K562 (cell line): ENCODE measurements around the gene CSNK1D. TPM values are rescaled to one million over a fixed set of nuclear protein-coding genes. Genes with fewer than 3 reads are reported as not detected.
A peak's percentile ranks its signal among the peaks of the same experiment; 100 is the strongest.

ENCODE experiments used
- COPS2 ChIP-seq: fragments of 450-650 bp; conservative IDR thresholded peaks from 2 replicates; pipeline ENCODE4 v1.6.1; 2016; ENCODE audit warnings: mild to moderate bottlenecking, moderate library complexity
- ELF1 ChIP-seq: fragments of 200-800 bp; sonication (Bioruptor generic); IDR thresholded peaks from 2 replicates; pipeline ENCODE4 v1.6.1; 2016; ENCODE audit warnings: missing genetic modification characterization, missing compliant biosample characterization
- GATAD2B ChIP-seq: fragments of 450-650 bp; IDR thresholded peaks from 2 replicates; pipeline ENCODE4 v1.6.1; 2017; ENCODE audit warnings: mild to moderate bottlenecking, borderline replicate concordance
- HDGF ChIP-seq: fragments of 450-650 bp; IDR thresholded peaks from 2 replicates; pipeline ENCODE4 v1.6.1; 2016
- KDM1A ChIP-seq, 2 experiments: fragments of 450-650 bp; IDR thresholded peaks; 2 replicates each; pipeline ENCODE4 v1.6.1; 2016; ENCODE audit warnings: mild to moderate bottlenecking in 2 of 2
- MAZ ChIP-seq, 2 experiments: fragments of 450-650 bp in 1 of 2; sonication (generic) in 1 of 2; formaldehyde crosslinking; IDR thresholded peaks in 1 of 2; conservative IDR thresholded peaks in 1 of 2; 2 replicates each; pipeline versions ENCODE4 v1.4.0 to v1.5.0; 2020; ENCODE audit warnings: mild to moderate bottlenecking in 1 of 2, missing genetic modification reagents in 1 of 2
- MEIS2 ChIP-seq: fragments of 450-650 bp; IDR thresholded peaks from 2 replicates; pipeline ENCODE4 v1.6.1; 2014; ENCODE audit warnings: mild to moderate bottlenecking; ENCODE audit not compliant: partially characterized antibody
- NCOR1 ChIP-seq: fragments of 450-650 bp; IDR thresholded peaks from 2 replicates; pipeline ENCODE4 v1.6.1; 2016; ENCODE audit warnings: mild to moderate bottlenecking, moderate library complexity
- NFRKB ChIP-seq: fragments of 450-650 bp; IDR thresholded peaks from 2 replicates; pipeline ENCODE4 v1.6.1; 2016; ENCODE audit warnings: low read depth
- POU5F1 ChIP-seq: fragments of 150-350 bp; IDR thresholded peaks from 2 replicates; pipeline ENCODE4 v1.6.1; 2014; ENCODE audit warnings: borderline replicate concordance, low read length, low read depth, mild to moderate bottlenecking; ENCODE audit not compliant: partially characterized antibody
- RFX5 ChIP-seq: IDR thresholded peaks from 2 replicates; pipeline ENCODE4 v1.6.1; 2011; ENCODE audit warnings: low read depth, mild to moderate bottlenecking, improper control_type of control experiment, low read length
- SAP30 ChIP-seq: fragments of 200-600 bp; sonication (generic); IDR thresholded peaks from 2 replicates; pipeline ENCODE4 v1.6.1; 2012; ENCODE audit warnings: borderline replicate concordance, low read depth, mild to moderate bottlenecking, moderate library complexity, low read length, control low read depth, inconsistent platforms; ENCODE audit not compliant: insufficient read depth, poor library complexity, severe bottlenecking
- SIN3A ChIP-seq, 2 experiments: fragments of 150-350 bp in 1 of 2; IDR thresholded peaks; 2 replicates each; pipeline ENCODE4 v1.6.1; 2011 to 2016; ENCODE audit warnings: borderline replicate concordance in 2 of 2, low read depth in 2 of 2, low read length in 2 of 2, mild to moderate bottlenecking in 2 of 2, moderate library complexity in 2 of 2; ENCODE audit not compliant: control insufficient read depth in 1 of 2
- SMARCA5 ChIP-seq: fragments of 450-650 bp; IDR thresholded peaks from 2 replicates; pipeline ENCODE4 v1.6.1; 2016
- TAF1 ChIP-seq: IDR thresholded peaks from 2 replicates; pipeline ENCODE4 v1.6.1; 2011; ENCODE audit warnings: mild to moderate bottlenecking, low read length, moderate library complexity; ENCODE audit not compliant: insufficient read depth, control insufficient read depth, severe bottlenecking; ENCODE audit errors: extremely low read depth
- TCF7 ChIP-seq: sonication (generic); IDR thresholded peaks from 2 replicates; pipeline ENCODE4 v1.6.1; 2016; ENCODE audit warnings: antibody characterized with exemption, borderline replicate concordance
- TRIM24 ChIP-seq, 2 experiments: fragments of 450-650 bp; IDR thresholded peaks; 2 replicates each; pipeline ENCODE4 v1.6.1; 2016
- ZSCAN32 ChIP-seq: fragments of 450-650 bp; formaldehyde crosslinking; IDR thresholded peaks from 2 replicates; pipeline ENCODE4 v1.4.0; 2020; ENCODE audit warnings: mild to moderate bottlenecking, moderate library complexity
- polyA plus RNA-seq, 8 experiments: library from polyadenylated mRNA; depleted of rRNA in 4 of 8; stranded (reverse) in 5 of 8; unstranded in 3 of 8; fragments of >200 nt; fragmentation: Nextera tagmentation in 2 of 8; fragmentation: Illumina TruSeq in 1 of 8; extraction: Ambion mirVana in 2 of 8; extraction: Trizol in 1 of 8; gene quantifications; 2 replicates each; pipeline versions ENCODE4 v1.2.1 to v1.2.3, GENCODE V29; 2011 to 2014; ENCODE audit warnings: inconsistent platforms in 1 of 8, missing spikeins in 1 of 8
- total RNA-seq, 7 experiments: library from RNA; depleted of rRNA in 6 of 7; stranded (reverse); fragments of >200 nt in 6 of 7; fragmentation: Illumina TruSeq in 2 of 7; extraction: Trizol in 2 of 7; gene quantifications; 2 replicates each; pipeline versions ENCODE4 v1.2.1 to v1.2.3, GENCODE V29; 2011 to 2021; ENCODE audit warnings: low replicate concordance in 1 of 7
- TF ChIP-seq, protein P1 (sequence below): fragments of 450-650 bp; IDR thresholded peaks from 2 replicates; pipeline ENCODE4 v1.6.1; 2014; ENCODE audit warnings: low read depth, mild to moderate bottlenecking, moderate library complexity, borderline replicate concordance
- TF ChIP-seq, protein P2 (sequence below): sonication (generic); formaldehyde crosslinking; IDR thresholded peaks from 2 replicates; pipeline ENCODE4 v1.8.0; 2022; ENCODE audit warnings: mild to moderate bottlenecking, missing genetic modification reagents, borderline replicate concordance
- TF ChIP-seq, protein P3 (sequence below): fragments of 450-650 bp; IDR thresholded peaks from 2 replicates; pipeline ENCODE4 v1.7.1; 2018; ENCODE audit warnings: mild to moderate bottlenecking, low read depth; ENCODE audit not compliant: partially characterized antibody

The CSNK1D gene
- total and polyA plus RNA-seq, 9 of the 15 experiments (the other 6 are each of a cell fraction or from before 2014, with no cell fraction given) = 6.5 to 133 (median 41.3) TPM

DNA sequence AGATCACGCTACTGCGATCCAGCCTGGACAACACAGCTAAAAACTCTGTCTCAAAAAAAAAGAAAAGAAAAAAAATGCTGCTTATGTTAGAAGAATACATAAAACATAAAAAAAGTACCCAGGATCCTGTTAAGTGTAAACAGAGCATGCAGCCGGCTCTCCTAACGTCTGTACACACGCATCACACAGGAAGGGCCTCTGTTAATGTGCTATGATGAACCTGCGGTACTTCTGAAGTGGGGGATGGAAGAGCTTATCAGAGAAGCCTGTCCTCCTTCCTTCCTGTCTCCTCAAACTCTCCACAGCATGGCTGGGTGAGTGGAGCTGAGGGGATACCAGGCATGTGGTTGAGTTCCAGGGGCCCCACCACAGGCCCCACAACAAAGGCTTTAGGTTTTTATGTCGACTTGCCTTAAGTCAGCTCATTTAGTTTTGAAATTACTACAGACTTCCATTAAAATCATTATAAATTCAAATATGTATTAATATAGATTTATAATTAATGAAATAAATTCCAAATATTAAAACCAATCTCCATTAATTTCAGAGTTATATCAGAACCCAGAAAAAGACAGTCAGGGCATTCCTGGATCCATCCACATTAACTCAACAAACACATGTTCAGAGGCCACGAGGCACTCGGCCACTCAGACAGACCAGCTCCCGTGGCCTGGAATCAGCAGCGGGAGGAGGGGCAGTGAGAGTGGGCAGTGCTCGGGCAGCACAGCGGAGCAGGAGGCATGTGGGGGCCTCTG lies 72.6 kb downstream of the CSNK1D start (continued):
- TF ChIP-seq, protein P1, sequence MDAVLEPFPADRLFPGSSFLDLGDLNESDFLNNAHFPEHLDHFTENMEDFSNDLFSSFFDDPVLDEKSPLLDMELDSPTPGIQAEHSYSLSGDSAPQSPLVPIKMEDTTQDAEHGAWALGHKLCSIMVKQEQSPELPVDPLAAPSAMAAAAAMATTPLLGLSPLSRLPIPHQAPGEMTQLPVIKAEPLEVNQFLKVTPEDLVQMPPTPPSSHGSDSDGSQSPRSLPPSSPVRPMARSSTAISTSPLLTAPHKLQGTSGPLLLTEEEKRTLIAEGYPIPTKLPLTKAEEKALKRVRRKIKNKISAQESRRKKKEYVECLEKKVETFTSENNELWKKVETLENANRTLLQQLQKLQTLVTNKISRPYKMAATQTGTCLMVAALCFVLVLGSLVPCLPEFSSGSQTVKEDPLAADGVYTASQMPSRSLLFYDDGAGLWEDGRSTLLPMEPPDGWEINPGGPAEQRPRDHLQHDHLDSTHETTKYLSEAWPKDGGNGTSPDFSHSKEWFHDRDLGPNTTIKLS = no peak
- peak; percentile 72; the same call in 1 of the 2 replicates for TF ChIP-seq TCF7
- TF ChIP-seq HDGF = peak; percentile 32; the same call in 1 of the 2 replicates
- no peak for TF ChIP-seq COPS2
- TF ChIP-seq MAZ (CRISPR knock-in tag; conservative IDR thresholded peaks at IDR 0.05 in 1 of 2, IDR thresholded peaks at IDR 0.05 in 1 of 2) = 0 out of 4 replicates have a peak, but pooled peaks of 1 of the 2 experiments have one; percentile 11
- peak; percentile 74 for TF ChIP-seq TAF1
- peak; percentile 17; the same call in 1 of the 2 replicates for TF ChIP-seq GATAD2B
- no peak for TF ChIP-seq NFRKB
- no peak for TF ChIP-seq RFX5
- TF ChIP-seq ELF1 = no peak
- TF ChIP-seq TRIM24 (IDR thresholded peaks at IDR 0.05) = peak in 1 of 2 experiments; percentile 32; a peak in 1 of 4 replicates
- TF ChIP-seq SMARCA5 = no peak; the same call in 1 of the 2 replicates
- peak; percentile 5 for TF ChIP-seq MEIS2
- no peak for TF ChIP-seq POU5F1
- no peak for TF ChIP-seq ZSCAN32 (CRISPR knock-in tag)
- TF ChIP-seq SIN3A (IDR thresholded peaks at IDR 0.05; ENCODE audit: borderline replicate concordance in 2 of 2, control insufficient read depth in 1 of 2, low read depth in 2 of 2, low read length in 2 of 2) = no peak
- no peak for TF ChIP-seq SAP30
- TF ChIP-seq KDM1A (IDR thresholded peaks at IDR 0.05) = peak in 1 of 2 experiments; percentile 62; a peak in 1 of 4 replicates
- TF ChIP-seq, protein P2, sequence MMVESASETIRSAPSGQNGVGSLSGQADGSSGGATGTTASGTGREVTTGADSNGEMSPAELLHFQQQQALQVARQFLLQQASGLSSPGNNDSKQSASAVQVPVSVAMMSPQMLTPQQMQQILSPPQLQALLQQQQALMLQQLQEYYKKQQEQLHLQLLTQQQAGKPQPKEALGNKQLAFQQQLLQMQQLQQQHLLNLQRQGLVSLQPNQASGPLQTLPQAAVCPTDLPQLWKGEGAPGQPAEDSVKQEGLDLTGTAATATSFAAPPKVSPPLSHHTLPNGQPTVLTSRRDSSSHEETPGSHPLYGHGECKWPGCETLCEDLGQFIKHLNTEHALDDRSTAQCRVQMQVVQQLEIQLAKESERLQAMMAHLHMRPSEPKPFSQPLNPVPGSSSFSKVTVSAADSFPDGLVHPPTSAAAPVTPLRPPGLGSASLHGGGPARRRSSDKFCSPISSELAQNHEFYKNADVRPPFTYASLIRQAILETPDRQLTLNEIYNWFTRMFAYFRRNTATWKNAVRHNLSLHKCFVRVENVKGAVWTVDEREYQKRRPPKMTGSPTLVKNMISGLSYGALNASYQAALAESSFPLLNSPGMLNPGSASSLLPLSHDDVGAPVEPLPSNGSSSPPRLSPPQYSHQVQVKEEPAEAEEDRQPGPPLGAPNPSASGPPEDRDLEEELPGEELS (CRISPR knock-in tag) = no peak
- TF ChIP-seq, protein P3, sequence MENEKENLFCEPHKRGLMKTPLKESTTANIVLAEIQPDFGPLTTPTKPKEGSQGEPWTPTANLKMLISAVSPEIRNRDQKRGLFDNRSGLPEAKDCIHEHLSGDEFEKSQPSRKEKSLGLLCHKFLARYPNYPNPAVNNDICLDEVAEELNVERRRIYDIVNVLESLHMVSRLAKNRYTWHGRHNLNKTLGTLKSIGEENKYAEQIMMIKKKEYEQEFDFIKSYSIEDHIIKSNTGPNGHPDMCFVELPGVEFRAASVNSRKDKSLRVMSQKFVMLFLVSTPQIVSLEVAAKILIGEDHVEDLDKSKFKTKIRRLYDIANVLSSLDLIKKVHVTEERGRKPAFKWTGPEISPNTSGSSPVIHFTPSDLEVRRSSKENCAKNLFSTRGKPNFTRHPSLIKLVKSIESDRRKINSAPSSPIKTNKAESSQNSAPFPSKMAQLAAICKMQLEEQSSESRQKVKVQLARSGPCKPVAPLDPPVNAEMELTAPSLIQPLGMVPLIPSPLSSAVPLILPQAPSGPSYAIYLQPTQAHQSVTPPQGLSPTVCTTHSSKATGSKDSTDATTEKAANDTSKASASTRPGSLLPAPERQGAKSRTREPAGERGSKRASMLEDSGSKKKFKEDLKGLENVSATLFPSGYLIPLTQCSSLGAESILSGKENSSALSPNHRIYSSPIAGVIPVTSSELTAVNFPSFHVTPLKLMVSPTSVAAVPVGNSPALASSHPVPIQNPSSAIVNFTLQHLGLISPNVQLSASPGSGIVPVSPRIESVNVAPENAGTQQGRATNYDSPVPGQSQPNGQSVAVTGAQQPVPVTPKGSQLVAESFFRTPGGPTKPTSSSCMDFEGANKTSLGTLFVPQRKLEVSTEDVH = no peak
- peak; percentile 73 for TF ChIP-seq NCOR1
